ENCODE results near the gene B3GAT1. TPM values are rescaled to one million over a fixed set of nuclear protein-coding genes. Genes with fewer than 3 reads are reported as not detected.

The B3GAT1 gene
- total RNA-seq, 1 donor = not detected

DNA sequence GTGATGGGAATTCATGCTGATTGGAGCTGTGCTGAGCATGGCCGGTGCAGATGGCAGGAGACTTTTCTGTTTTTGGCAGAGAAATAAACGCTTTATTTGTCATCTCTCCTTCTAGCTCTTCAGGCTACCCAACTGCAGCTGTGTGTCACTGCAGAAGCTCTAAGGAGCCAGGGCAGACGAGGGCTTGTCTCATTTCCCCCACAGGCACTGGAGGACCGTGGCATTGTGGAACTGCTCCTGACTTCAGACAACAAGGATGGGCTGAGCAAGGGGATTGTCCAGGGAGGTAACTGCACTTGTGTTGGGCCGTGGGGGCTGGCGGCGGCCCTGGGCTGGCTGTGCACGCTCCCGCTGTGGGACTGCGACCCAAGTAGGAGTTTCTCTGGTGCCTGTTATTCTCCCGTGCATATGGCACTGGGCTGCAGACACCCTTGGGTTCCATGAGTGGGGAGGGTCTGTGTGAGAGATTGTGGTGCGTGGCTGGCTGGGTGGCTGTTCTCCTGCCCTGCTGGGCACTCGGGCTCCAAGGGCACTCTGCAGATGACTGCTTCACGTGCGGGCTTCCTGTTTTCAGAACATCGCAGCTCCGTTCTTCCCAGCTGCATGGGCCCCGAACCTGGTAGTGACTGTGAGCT, 53.1 kb downstream of the B3GAT1 start:
- TF ChIP-seq, protein P1, sequence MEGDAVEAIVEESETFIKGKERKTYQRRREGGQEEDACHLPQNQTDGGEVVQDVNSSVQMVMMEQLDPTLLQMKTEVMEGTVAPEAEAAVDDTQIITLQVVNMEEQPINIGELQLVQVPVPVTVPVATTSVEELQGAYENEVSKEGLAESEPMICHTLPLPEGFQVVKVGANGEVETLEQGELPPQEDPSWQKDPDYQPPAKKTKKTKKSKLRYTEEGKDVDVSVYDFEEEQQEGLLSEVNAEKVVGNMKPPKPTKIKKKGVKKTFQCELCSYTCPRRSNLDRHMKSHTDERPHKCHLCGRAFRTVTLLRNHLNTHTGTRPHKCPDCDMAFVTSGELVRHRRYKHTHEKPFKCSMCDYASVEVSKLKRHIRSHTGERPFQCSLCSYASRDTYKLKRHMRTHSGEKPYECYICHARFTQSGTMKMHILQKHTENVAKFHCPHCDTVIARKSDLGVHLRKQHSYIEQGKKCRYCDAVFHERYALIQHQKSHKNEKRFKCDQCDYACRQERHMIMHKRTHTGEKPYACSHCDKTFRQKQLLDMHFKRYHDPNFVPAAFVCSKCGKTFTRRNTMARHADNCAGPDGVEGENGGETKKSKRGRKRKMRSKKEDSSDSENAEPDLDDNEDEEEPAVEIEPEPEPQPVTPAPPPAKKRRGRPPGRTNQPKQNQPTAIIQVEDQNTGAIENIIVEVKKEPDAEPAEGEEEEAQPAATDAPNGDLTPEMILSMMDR (IDR thresholded peaks at IDR 0.05; ENCODE audit: insufficient read depth, low read depth, low read length) = no peak
- DNase-seq (ENCODE audit: low read depth) = no peak
- H3K4me3 ChIP-seq (ENCODE audit: low read depth, low read length) = no peak overlapping the region

DNA sequence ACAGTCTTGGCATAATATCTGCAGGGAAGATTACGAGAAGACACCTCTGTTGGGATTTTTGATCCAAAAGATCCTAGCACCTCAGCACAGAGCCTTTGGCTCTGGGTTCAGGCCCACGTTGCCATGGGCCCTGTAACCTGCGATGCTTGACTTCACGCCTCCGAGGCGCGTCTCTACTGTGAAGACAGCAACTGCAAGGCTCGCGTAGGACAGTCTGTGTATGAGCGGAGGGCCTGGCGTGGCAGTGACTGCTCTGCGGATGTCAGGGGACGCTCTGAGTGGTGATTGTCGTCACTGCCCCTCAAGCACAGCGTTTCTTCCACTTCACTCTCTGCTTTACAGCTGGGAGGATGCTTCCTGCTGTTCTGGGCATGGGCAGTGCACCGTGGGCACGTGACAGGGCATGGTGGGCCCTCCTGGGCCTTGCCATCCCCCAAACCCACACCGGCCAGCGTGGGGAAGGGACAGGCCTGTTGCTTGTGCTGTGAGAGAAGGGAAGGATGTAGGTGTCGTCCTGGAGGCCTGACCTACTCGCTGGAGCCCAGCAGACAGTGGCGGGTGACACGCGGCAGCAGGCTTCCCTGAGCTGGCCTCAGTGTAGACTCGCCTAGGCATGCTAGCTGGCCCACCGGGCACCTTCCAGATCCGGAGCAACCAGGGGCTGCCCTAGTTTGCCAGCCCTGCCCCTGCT, 53.7 kb downstream of the B3GAT1 start:
- H3K4me3 ChIP-seq (ENCODE audit: low read depth, low read length) = no peak overlapping the region
- DNase-seq (ENCODE audit: low read depth) = no peak
- TF ChIP-seq, protein P1 (IDR thresholded peaks at IDR 0.05; ENCODE audit: insufficient read depth, low read depth, low read length) = no peak

DNA sequence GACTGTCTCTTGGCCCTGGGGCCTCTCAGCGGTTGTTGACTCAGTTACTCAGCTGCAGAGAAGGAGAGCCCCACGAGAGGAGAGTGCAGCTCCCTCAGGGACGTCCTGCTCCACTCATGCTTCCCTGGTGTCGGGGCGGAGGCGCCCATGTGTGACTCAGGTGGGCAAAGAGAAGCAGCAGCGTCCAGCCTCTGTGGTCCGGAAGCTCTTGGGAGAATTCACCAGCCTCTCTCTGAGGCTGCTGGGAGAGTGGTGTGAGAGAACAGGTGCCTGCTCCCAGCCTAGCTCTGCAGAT, 54.5 kb downstream of the B3GAT1 start:
- DNase-seq (ENCODE audit: low read depth) = no peak
- TF ChIP-seq, protein P1 (IDR thresholded peaks at IDR 0.05; ENCODE audit: insufficient read depth, low read depth, low read length) = no peak
- H3K4me3 ChIP-seq (ENCODE audit: low read depth, low read length) = no peak overlapping the region

DNA sequence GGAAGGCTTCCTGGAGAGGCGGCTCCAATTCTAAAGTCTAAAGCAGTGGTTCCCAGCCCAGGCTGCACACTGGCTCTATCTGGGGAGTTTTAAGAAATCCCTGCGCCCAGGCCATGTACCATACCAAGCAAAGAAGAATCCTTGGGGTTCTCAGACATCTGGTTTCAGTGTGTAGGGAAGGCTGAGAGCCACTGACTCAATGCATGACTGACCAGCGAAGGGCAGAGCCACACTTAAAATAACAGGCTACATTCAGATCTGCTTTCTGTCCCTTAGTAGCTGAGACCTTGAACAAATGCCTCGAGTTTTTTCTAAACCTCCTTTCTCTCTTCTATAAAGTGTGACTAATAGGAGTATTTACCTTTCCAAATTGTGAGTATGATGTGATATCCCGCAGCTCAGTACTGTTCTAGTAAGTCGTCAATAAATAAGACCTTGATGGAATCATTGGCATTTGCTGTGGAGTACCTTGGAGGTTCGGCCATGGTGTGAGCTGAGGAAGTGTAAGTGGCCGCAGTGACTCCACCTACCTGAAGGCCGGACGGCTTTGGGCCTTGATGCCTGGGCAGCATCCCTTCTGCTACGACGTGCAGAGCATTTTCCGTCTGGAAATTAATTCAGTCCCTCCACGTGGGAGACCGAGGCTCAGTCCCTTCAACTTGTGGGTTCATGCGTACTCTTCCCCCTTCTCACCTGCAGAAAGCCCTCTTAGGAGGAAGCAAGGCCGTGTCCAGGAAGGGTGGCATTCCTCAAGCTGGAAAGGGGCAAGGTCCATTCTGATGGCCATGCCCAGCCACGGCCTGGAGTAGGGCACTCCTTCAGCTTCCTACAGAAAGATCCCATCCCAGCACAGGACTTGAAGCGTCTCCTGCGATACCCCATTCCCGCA, 55.1 kb downstream of the B3GAT1 start:
- TF ChIP-seq, protein P1 (IDR thresholded peaks at IDR 0.05; ENCODE audit: insufficient read depth, low read depth, low read length) = no peak
- no peak overlapping the region for H3K4me3 ChIP-seq (ENCODE audit: low read depth, low read length)
- DNase-seq (ENCODE audit: low read depth) = no peak

DNA sequence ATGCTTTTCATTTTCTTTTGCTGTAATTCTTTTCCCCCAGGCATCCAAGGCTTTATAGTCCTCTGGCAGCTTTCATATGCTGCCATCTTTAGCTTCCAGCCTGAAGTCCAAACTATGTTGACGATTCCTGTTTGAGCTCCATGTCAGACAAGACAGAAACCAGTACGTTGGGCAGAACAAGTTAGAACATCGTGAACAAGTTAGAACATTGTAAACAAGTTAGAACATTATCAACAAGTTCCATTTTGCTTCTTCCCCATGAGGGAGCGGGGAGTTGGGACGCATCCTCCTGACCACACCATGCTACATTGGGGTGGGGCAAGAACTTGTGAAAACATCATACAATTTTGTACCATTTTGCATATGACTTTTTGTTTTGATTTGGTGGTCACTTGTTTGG, 56.4 kb downstream of the B3GAT1 start:
- H3K4me3 ChIP-seq (ENCODE audit: low read depth, low read length) = no peak overlapping the region
- TF ChIP-seq, protein P1 (IDR thresholded peaks at IDR 0.05; ENCODE audit: insufficient read depth, low read depth, low read length) = no peak
- DNase-seq (ENCODE audit: low read depth) = peak; percentile 8

DNA sequence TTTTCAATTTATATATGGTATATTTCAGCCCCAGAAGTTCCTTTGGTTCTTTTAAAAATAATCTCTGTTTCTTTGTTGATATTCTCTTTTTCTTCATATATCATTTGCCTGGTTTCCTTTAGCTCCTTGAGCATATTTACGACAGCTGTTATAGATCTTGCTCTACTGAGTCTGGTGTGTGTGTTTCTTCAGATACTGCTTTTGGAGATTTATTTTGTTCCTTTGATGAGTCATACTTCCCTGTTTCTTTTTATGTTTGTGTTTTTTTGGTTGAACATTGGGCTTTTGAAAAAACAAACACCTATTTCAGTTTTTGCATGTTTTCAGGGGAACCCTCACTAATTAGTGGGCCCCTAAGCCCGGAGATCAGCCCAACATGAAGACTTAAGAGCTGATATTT, 56.9 kb downstream of the B3GAT1 start:
- TF ChIP-seq, protein P1 (IDR thresholded peaks at IDR 0.05; ENCODE audit: insufficient read depth, low read depth, low read length) = no peak
- peak; percentile 10 for DNase-seq (ENCODE audit: low read depth)
- H3K4me3 ChIP-seq (ENCODE audit: low read depth, low read length) = no peak overlapping the region
